HepG2 (cell line): ENCODE data around the gene NLRC5. TPM values are rescaled to one million over a fixed set of nuclear protein-coding genes. Genes with fewer than 3 reads are reported as not detected.

Experiments used
- ATAC-seq: fragments of 200-7000 bp; cut with Tn5 transposase; 3 replicates; pipeline ENCODE4 v1.9.1; 2020; ENCODE audit warnings: mild to moderate bottlenecking, moderate library complexity
- BruUV-seq: library from RNA; stranded (reverse); fragments of 400-500 nt; replicated peaks from 2 replicates; lab custom pipeline; 2021; lab: Mats Ljungman, UMichigan
- CTCF ChIA-PET: fragments of 300-600 bp; formaldehyde crosslinking; extraction: SDS; loops from one replicate; lab custom pipeline; 2021; ENCODE audit warnings: low total read pairs, inconsistent platforms, low intra/inter-chr PET ratio; lab: Yijun Ruan, JAX
- POLR2A ChIA-PET: fragments of 350-600 bp; sonication (Branson Sonifier 250); formaldehyde crosslinking; loops from one replicate; lab custom pipeline; 2020; ENCODE audit warnings: antibody characterized with exemption, inconsistent platforms; lab: Yijun Ruan, JAX
- DNase-seq: peaks from one replicate; pipeline ENCODE4 v3.0.0-alpha.2; 2015; ENCODE audit warnings: low spot score
- FAIRE-seq: peaks from 3 replicates; lab custom pipeline; 2011; peaks lifted over from hg19 to GRCh38; lab: Jason Lieb, UNC
- H2AFZ ChIP-seq: one replicate; pipeline ENCODE4 v1.6.1; 2011; ENCODE audit warnings: low read length, inconsistent platforms
- H3K27ac ChIP-seq: fragments of 300-600 bp; 3 replicates; pipeline ENCODE4 v1.8.0; 2011; ENCODE audit warnings: mixed run types, mild to moderate bottlenecking, mixed read lengths, low read length, inconsistent platforms; ENCODE audit not compliant: insufficient read depth; ENCODE audit errors: extremely low read length
- H3K27me3 ChIP-seq, 2 experiments: fragments of 200-600 bp in 1 of 2; 2 replicates in 1 of 2; 3 replicates in 1 of 2; pipeline versions ENCODE4 v1.6.0 to v1.8.0; 2011; ENCODE audit warnings: low read length in 2 of 2, mild to moderate bottlenecking in 2 of 2, moderate library complexity in 2 of 2, inconsistent platforms in 1 of 2; ENCODE audit not compliant: insufficient read depth in 2 of 2, control insufficient read depth in 1 of 2
- H3K36me3 ChIP-seq, 2 experiments: fragments of 200-600 bp in 1 of 2; replicated peaks in 1 of 2; 2 replicates in 1 of 2; 3 replicates in 1 of 2; pipeline versions ENCODE4 v1.5.1 to v1.8.0; 2011; ENCODE audit warnings: low read length in 2 of 2, inconsistent platforms in 1 of 2; ENCODE audit not compliant: insufficient read depth in 2 of 2, control insufficient read depth in 1 of 2
- H3K4me1 ChIP-seq: 2 replicates; pipeline ENCODE4 v1.5.1; 2012; ENCODE audit warnings: low read length, inconsistent platforms; ENCODE audit not compliant: insufficient read depth
- H3K4me2 ChIP-seq: 2 replicates; pipeline ENCODE4 v1.6.0; 2011; ENCODE audit warnings: low read depth, low read length, inconsistent platforms
- H3K4me3 ChIP-seq, 3 experiments: fragments of 200-600 bp in 1 of 3; sonication (generic), shearing (Covaris generic) in 1 of 3; replicated peaks in 1 of 3; 2 replicates each; pipeline ENCODE4 v1.5.1; 2011 to 2016; ENCODE audit warnings: low read length in 3 of 3, inconsistent platforms in 2 of 3, low read depth in 2 of 3, mild to moderate bottlenecking in 2 of 3, control low read depth in 1 of 3, mixed read lengths in 1 of 3; ENCODE audit not compliant: insufficient read depth in 1 of 3
- H3K79me2 ChIP-seq: one replicate; pipeline ENCODE4 v1.6.1; 2011; ENCODE audit warnings: low read length, inconsistent platforms; ENCODE audit not compliant: insufficient read depth
- H3K9ac ChIP-seq: 2 replicates; pipeline ENCODE4 v1.6.0; 2011; ENCODE audit warnings: mild to moderate bottlenecking, low read depth, low read length, inconsistent platforms; ENCODE audit not compliant: insufficient read depth
- H3K9me3 ChIP-seq: 2 replicates; pipeline ENCODE4 v1.5.1; 2012; ENCODE audit warnings: mild to moderate bottlenecking, low read length
- H4K20me1 ChIP-seq: 2 replicates; pipeline ENCODE4 v1.6.0; 2011; ENCODE audit warnings: inconsistent platforms, mild to moderate bottlenecking, low read length, moderate library complexity; ENCODE audit not compliant: insufficient read depth
- JARID2 ChIP-seq: sonication (generic); formaldehyde crosslinking; IDR thresholded peaks from 2 replicates; pipeline ENCODE4 v1.8.1; 2023; ENCODE audit warnings: missing genetic modification reagents, inconsistent platforms; ENCODE audit not compliant: insufficient replicate concordance
- REST ChIP-seq, 2 experiments: IDR thresholded peaks; 2 replicates each; pipeline ENCODE4 v1.6.1; 2011 to 2012; ENCODE audit warnings: low read length in 2 of 2, borderline replicate concordance in 1 of 2, low read depth in 1 of 2, mild to moderate bottlenecking in 1 of 2, moderate library complexity in 1 of 2
- ZKSCAN1 ChIP-seq: fragments of 150-350 bp; IDR thresholded peaks from 2 replicates; pipeline ENCODE4 v1.6.1; 2014; ENCODE audit warnings: low read length
- WGBS: methylation state at CpG from one replicate; pipeline ENCODE4 v1.1.6; 2017; ENCODE audit warnings: low lambda C conversion rate; 5-methylcytosine and 5-hydroxymethylcytosine counted together
- in situ Hi-C: cut with HindIII; loops from 2 replicates; pipeline ENCODE4 v1.10.0; 2017; ENCODE audit warnings: low pct_unique_long_range_greater_than_20kb; ENCODE audit not compliant: extremely low pct_ligation_motif_present
- intact Hi-C: fragments of 100-400 bp; cut with micrococcal nuclease; formaldehyde crosslinking; loops from one replicate; pipeline ENCODE4 v1.10.0; 2022; ENCODE audit not compliant: unreplicated experiment
- polyA plus RNA-seq, 8 experiments: library from polyadenylated mRNA; depleted of rRNA in 3 of 8; stranded (reverse) in 7 of 8; unstranded in 1 of 8; fragments of >200 nt; fragmentation: Illumina TruSeq in 4 of 8; extraction: Trizol in 4 of 8; gene quantifications; 2 replicates each; pipeline versions ENCODE4 v1.2.1 to v1.2.3, GENCODE V29; 2011 to 2016; ENCODE audit warnings: low read depth in 4 of 8, missing spikeins in 1 of 8, mixed read lengths in 1 of 8; ENCODE audit not compliant: insufficient read depth in 1 of 8
- total RNA-seq, 5 experiments: library from RNA; depleted of rRNA; stranded (reverse); fragments of >200 nt; fragmentation: Illumina TruSeq; extraction: Trizol; gene quantifications; 2 replicates each; pipeline ENCODE4 v1.2.3, GENCODE V29; 2016; ENCODE audit warnings: low read depth in 1 of 5
- TF ChIP-seq, protein P1 (sequence below): sonication (generic); formaldehyde crosslinking; IDR thresholded peaks from 2 replicates; pipeline ENCODE4 v1.4.0; 2020; ENCODE audit warnings: missing genetic modification reagents

Gene NLRC5
- total and polyA plus RNA-seq, 2 of the 13 experiments (the other 11 are each of a cell fraction or from before 2014, with no cell fraction given), result 6.3 to 12.7 TPM

DNA sequence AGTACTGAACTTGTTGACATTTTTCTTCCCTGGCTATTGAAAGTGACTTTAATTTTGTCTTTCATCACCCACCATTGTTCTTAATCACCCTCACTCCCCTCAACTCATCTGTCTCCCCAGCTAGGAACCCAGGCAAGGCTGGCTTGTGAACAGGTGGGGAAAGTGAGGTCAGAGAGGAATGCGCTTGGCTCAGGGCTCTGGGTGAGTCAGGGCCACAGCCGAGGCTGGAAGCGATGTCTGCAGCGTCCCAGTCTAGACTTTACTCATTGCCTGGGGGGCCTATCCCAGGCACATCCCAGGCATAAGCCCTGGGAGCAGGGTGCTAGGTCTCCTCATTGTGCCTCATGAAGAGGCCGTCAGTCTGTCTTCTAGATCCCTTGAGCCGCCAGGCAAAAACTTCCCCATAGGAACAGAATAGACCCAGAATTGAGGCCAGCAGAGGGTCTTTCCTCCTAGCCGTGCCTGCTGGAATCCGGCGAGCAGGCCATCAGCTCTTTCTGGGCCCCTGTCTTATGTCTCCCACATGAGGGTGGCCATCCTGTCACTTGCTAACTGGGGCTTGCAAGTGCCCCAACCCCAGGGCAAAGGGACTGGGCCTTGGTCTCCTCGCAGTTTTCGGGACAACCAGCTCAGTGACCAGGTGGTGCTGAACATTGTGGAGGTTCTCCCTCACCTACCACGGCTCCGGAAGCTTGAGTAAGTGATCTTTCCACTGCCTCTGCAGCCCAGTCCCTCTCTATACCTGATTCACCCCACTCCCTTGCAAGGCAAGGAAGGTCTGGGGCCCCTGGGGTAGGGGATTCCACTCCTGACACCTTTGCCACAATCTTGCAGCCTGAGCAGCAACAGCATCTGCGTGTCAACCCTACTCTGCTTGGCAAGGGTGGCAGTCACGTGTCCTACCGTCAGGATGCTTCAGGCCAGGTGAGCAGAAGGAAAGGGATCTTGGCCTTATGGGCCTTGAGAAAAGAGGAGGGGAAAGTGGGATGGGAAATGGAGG is 40.1 kb downstream of the NLRC5 start:
- FAIRE-seq, result no peak
- intact Hi-C loops, result no loop called here
- no TSS peak for BruUV-seq

GRCh38 chr16:57030346-57030902 is 41.1 kb downstream of the NLRC5 start:
- ATAC-seq (no peak), FAIRE-seq (no peak), DNase-seq (no peak)
- Histone ChIP-seq H3K4me1 (peaks cover 20% of the 10 kb centered on the region), H3K79me2 (no peaks in the 10 kb centered on the region), H3K4me2 (no peak overlapping the region), H3K27me3 (peaks cover 0 to 3% of the 10 kb centered on the region in 2 experiments; a peak in 1 of 5 replicates), H4K20me1 (no peaks in the 10 kb centered on the region), H3K9me3 (no peaks in the 10 kb centered on the region), H3K9ac (no peak overlapping the region), H3K4me3 (no peak overlapping the region), H3K27ac (no peak overlapping the region), H3K36me3 (no peaks in the 10 kb centered on the region), H2AFZ (no peak overlapping the region)
- TF ChIP-seq REST (IDR thresholded peaks at IDR 0.05; ENCODE audit: borderline replicate concordance in 1 of 2, low read depth in 1 of 2, low read length in 2 of 2) (peak in 1 of 2 experiments; percentile 52; a peak in 1 of 4 replicates), ZKSCAN1 (no peak)
- POLR2A ChIA-PET, result no interaction called here
- no TSS peak for BruUV-seq
- WGBS, result 16% methylated on average over 2 of the region's 2 CpGs
- in situ Hi-C loops (no loop called here), intact Hi-C loops (no loop called here)
- CTCF ChIA-PET, result no interaction called here

More for the DNA sequence above, 40.1 kb downstream of the NLRC5 start:
- peaks cover 20% of the 10 kb centered on the region for H3K4me1 ChIP-seq
- no peaks in the 10 kb centered on the region for H4K20me1 ChIP-seq
- no peak overlapping the region for H3K27ac ChIP-seq
- ATAC-seq (no peak), DNase-seq (no peak)
- CTCF ChIA-PET, result no interaction called here
- no peak for TF ChIP-seq JARID2
- TF ChIP-seq, protein P1, sequence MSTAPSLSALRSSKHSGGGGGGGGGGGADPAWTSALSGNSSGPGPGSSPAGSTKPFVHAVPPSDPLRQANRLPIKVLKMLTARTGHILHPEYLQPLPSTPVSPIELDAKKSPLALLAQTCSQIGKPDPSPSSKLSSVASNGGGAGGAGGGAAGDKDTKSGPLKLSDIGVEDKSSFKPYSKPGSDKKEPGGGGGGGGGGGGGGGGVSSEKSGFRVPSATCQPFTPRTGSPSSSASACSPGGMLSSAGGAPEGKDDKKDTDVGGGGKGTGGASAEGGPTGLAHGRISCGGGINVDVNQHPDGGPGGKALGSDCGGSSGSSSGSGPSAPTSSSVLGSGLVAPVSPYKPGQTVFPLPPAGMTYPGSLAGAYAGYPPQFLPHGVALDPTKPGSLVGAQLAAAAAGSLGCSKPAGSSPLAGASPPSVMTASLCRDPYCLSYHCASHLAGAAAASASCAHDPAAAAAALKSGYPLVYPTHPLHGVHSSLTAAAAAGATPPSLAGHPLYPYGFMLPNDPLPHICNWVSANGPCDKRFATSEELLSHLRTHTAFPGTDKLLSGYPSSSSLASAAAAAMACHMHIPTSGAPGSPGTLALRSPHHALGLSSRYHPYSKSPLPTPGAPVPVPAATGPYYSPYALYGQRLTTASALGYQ (CRISPR knock-in tag), result no peak
- no peaks in the 10 kb centered on the region; a peak in 1 of 5 replicates for H3K27me3 ChIP-seq
- no peak overlapping the region for H2AFZ ChIP-seq
- no peaks in the 10 kb centered on the region for H3K9me3 ChIP-seq
- no peak overlapping the region for H3K4me2 ChIP-seq
- no peaks in the 10 kb centered on the region for H3K36me3 ChIP-seq
- in situ Hi-C loops, result no loop called here
- H3K9ac ChIP-seq, result no peak overlapping the region
- WGBS, result 60% methylated on average over 16 of the region's 16 CpGs
- no peak overlapping the region for H3K4me3 ChIP-seq
- H3K79me2 ChIP-seq, result no peaks in the 10 kb centered on the region
- POLR2A ChIA-PET, result no interaction called here
